ENCODE results near the gene CELSR1.
"Not testable (repeated sequence)": the region's sequence is repeated elsewhere in the genome, so short reads cannot be mapped to it uniquely, and the experiment has no call there.

CELSR1 gene

GRCh38 chr22:46484861-46485595 is 52.4 kb downstream of the CELSR1 start:
- DNase-seq (ENCODE audit: low read depth in 1 of 2, low spot score in 1 of 2), result no peak

GRCh38 chr22:46484156-46484860 is 53.1 kb downstream of the CELSR1 start:
- no peak for DNase-seq (ENCODE audit: low read depth in 1 of 2, low spot score in 1 of 2)

- no peak for DNase-seq (ENCODE audit: low read depth in 1 of 2, low spot score in 1 of 2)
Measured at GRCh38 chr22:46483353-46483752, 54.1 kb downstream of the CELSR1 start.

GRCh38 chr22:46482056-46482675 is 55.3 kb downstream of the CELSR1 start:
- DNase-seq (ENCODE audit: low read depth in 1 of 2, low spot score in 1 of 2), result no peak

GRCh38 chr22:46481386-46481785 is 56.0 kb downstream of the CELSR1 start:
- no peak for DNase-seq (ENCODE audit: low read depth in 1 of 2, low spot score in 1 of 2)

- no peak for DNase-seq (ENCODE audit: low read depth in 1 of 2, low spot score in 1 of 2)
Measured at GRCh38 chr22:46480396-46480795, 57.0 kb downstream of the CELSR1 start.

- no peak for DNase-seq (ENCODE audit: low read depth in 1 of 2, low spot score in 1 of 2)
Measured at GRCh38 chr22:46479046-46479445, 58.4 kb downstream of the CELSR1 start.

- DNase-seq (ENCODE audit: low read depth in 1 of 2, low spot score in 1 of 2), result no peak
Measured at GRCh38 chr22:46478083-46478551, 59.3 kb downstream of the CELSR1 start.

- DNase-seq (ENCODE audit: low read depth in 1 of 2, low spot score in 1 of 2), result no peak
Measured at GRCh38 chr22:46476547-46476941, 60.9 kb downstream of the CELSR1 start.

- DNase-seq (ENCODE audit: low read depth in 1 of 2, low spot score in 1 of 2), result no peak
Measured at GRCh38 chr22:46473896-46474557, 63.4 kb downstream of the CELSR1 start.

- DNase-seq (ENCODE audit: low read depth in 1 of 2, low spot score in 1 of 2), result no peak
Measured at GRCh38 chr22:46473021-46473779, 64.2 kb downstream of the CELSR1 start.

- no peak for DNase-seq (ENCODE audit: low read depth in 1 of 2, low spot score in 1 of 2)
Measured at GRCh38 chr22:46472722-46473016, 64.8 kb downstream of the CELSR1 start.

GRCh38 chr22:46471901-46472721 is 65.3 kb downstream of the CELSR1 start:
- DNase-seq (ENCODE audit: low read depth in 1 of 2, low spot score in 1 of 2), result no peak

GRCh38 chr22:46471330-46471729 is 66.1 kb downstream of the CELSR1 start:
- DNase-seq (ENCODE audit: low read depth in 1 of 2, low spot score in 1 of 2), result not testable (repeated sequence)

GRCh38 chr22:46469711-46470110 is 67.7 kb downstream of the CELSR1 start:
- no peak for DNase-seq (ENCODE audit: low read depth in 1 of 2, low spot score in 1 of 2)

GRCh38 chr22:46467006-46467405 is 70.4 kb downstream of the CELSR1 start:
- DNase-seq (ENCODE audit: low read depth in 1 of 2, low spot score in 1 of 2), result no peak

GRCh38 chr22:46466255-46466676 is 71.2 kb downstream of the CELSR1 start:
- DNase-seq (ENCODE audit: low read depth in 1 of 2, low spot score in 1 of 2), result no peak

GRCh38 chr22:46465793-46466192 is 71.6 kb downstream of the CELSR1 start:
- DNase-seq (ENCODE audit: low read depth in 1 of 2, low spot score in 1 of 2), result no peak

- no peak for DNase-seq (ENCODE audit: low read depth in 1 of 2, low spot score in 1 of 2)
Measured at GRCh38 chr22:46465345-46465720, 72.1 kb downstream of the CELSR1 start.

- DNase-seq (ENCODE audit: low read depth in 1 of 2, low spot score in 1 of 2), result no peak
Measured at GRCh38 chr22:46464701-46465344, 72.6 kb downstream of the CELSR1 start.
